Omental fat pad (tissue), 4 donors: Measurements from ENCODE around the gene NMT2. TPM values are rescaled to one million over a fixed set of nuclear protein-coding genes. Genes with fewer than 3 reads are reported as not detected.
A peak's percentile ranks its signal among the peaks of the same experiment; 100 is the strongest.

Source experiments
- ATAC-seq: fragments of 150-250 bp; one replicate; pipeline ENCODE4 v1.9.1; 2016; ENCODE audit warnings: mild to moderate bottlenecking, moderate library complexity; ENCODE audit not compliant: low FRiP score
- DNase-seq: peaks from one replicate; pipeline ENCODE4 v3.0.0-alpha.2; 2019; ENCODE audit warnings: low spot score
- CTCF ChIP-seq, 3 donors: fragments of 450-650 bp; IDR thresholded peaks; one replicate each; pipeline ENCODE4 v1.5.1; 2016 to 2017; ENCODE audit warnings: antibody characterized with exemption in 3 of 3, mild to moderate bottlenecking in 3 of 3, moderate library complexity in 2 of 3
- total RNA-seq, 4 donors: library from RNA; depleted of rRNA; stranded (reverse); fragments of >200 nt; gene quantifications; one replicate each; pipeline ENCODE4 v1.1.0, GENCODE V29; 2016

The NMT2 gene
- total RNA-seq, 4 donors from 2014 or later: 25.1 to 96.4 (median 72.8) TPM

GRCh38 chr10:15116225-15116624 lies 52.3 kb downstream of the NMT2 start:
- no peak for TF ChIP-seq CTCF (IDR thresholded peaks at IDR 0.05)
- ATAC-seq (no peak), DNase-seq (no peak)

GRCh38 chr10:15113766-15114165 lies 54.7 kb downstream of the NMT2 start:
- no peak for TF ChIP-seq CTCF (IDR thresholded peaks at IDR 0.05)
- DNase-seq (no peak), ATAC-seq (no peak)

- DNase-seq (no peak), ATAC-seq (no peak)
- no peak for TF ChIP-seq CTCF (IDR thresholded peaks at IDR 0.05)
Observed at GRCh38 chr10:15112657-15113056, 55.8 kb downstream of the NMT2 start.

- ATAC-seq: peak; percentile 83
- peak in 1 of 3 donors; percentile 41 for TF ChIP-seq CTCF (IDR thresholded peaks at IDR 0.05)
- DNase-seq: peak; percentile 70
Observed at GRCh38 chr10:15106352-15107013, 62.0 kb downstream of the NMT2 start.

GRCh38 chr10:15103513-15103912 lies 65.0 kb downstream of the NMT2 start:
- no peak for ATAC-seq
- no peak for DNase-seq
- TF ChIP-seq CTCF (IDR thresholded peaks at IDR 0.05): no peak

- ATAC-seq: no peak
- no peak for DNase-seq
- no peak for TF ChIP-seq CTCF (IDR thresholded peaks at IDR 0.05)
Observed at GRCh38 chr10:15099886-15100285, 68.6 kb downstream of the NMT2 start.
